Spleen (tissue), 11 donors: ENCODE results near the gene RBPMS2. TPM values are rescaled to one million over a fixed set of nuclear protein-coding genes. Genes with fewer than 3 reads are reported as not detected.

Experiments
- DNase-seq: peaks from one replicate; pipeline ENCODE4 v3.0.0-alpha.2; 2020
- H3K27ac ChIP-seq, 8 donors: fragments of 200-600 bp; sonication (generic) in 7 of 8; 1 replicate in 4 of 8; 2 replicates in 4 of 8; pipeline versions ENCODE4 v1.5.0 to v1.8.0; 2016 to 2021; ENCODE audit warnings: inconsistent platforms in 4 of 8, mild to moderate bottlenecking in 4 of 8, moderate library complexity in 1 of 8
- H3K27me3 ChIP-seq, 7 donors: fragments of 200-600 bp; sonication (generic) in 6 of 7; replicated peaks in 1 of 7; 1 replicate in 4 of 7; 2 replicates in 3 of 7; pipeline versions ENCODE4 v1.5.0 to v1.8.0; 2016 to 2021; ENCODE audit warnings: inconsistent platforms in 3 of 7, mild to moderate bottlenecking in 1 of 7
- H3K36me3 ChIP-seq, 6 donors: fragments of 200-600 bp; sonication (generic) in 5 of 6; 1 replicate in 4 of 6; 2 replicates in 2 of 6; pipeline versions ENCODE4 v1.5.0 to v1.8.0; 2016 to 2021; ENCODE audit warnings: inconsistent platforms in 2 of 6
- H3K4me1 ChIP-seq, 6 donors: fragments of 200-600 bp; sonication (generic) in 5 of 6; 1 replicate in 3 of 6; 2 replicates in 3 of 6; pipeline versions ENCODE4 v1.5.0 to v1.8.0; 2016 to 2021; ENCODE audit warnings: inconsistent platforms in 3 of 6
- H3K4me3 ChIP-seq, 8 donors: fragments of 200-600 bp; sonication (generic) in 7 of 8; 1 replicate in 4 of 8; 2 replicates in 4 of 8; pipeline versions ENCODE4 v1.5.0 to v1.8.0; 2016 to 2021; ENCODE audit warnings: inconsistent platforms in 4 of 8, mild to moderate bottlenecking in 4 of 8, moderate library complexity in 2 of 8
- H3K9me3 ChIP-seq, 8 donors: fragments of 200-600 bp; sonication (generic) in 7 of 8; 1 replicate in 4 of 8; 2 replicates in 4 of 8; pipeline versions ENCODE4 v1.5.0 to v1.8.0; 2016 to 2021; ENCODE audit warnings: inconsistent platforms in 4 of 8
- POLR2A ChIP-seq, 3 donors: fragments of 450-650 bp; IDR thresholded peaks; one replicate each; pipeline ENCODE4 v1.5.1; 2017; ENCODE audit warnings: antibody characterized with exemption in 3 of 3, mild to moderate bottlenecking in 1 of 3
- POLR2AphosphoS5 ChIP-seq, 3 donors: sonication (generic); formaldehyde crosslinking; IDR thresholded peaks; one replicate each; pipeline ENCODE4 v1.5.1; 2017; ENCODE audit warnings: antibody characterized with exemption in 3 of 3
- WGBS, 5 donors: extraction: QIAGEN DNeasy Blood & Tissue Kit in 3 of 5; methylation state at CpG; one replicate each; pipeline versions ENCODE4 v1.1.5 to v1.1.7; 2013 to 2018; 5-methylcytosine and 5-hydroxymethylcytosine counted together
- intact Hi-C: fragments of 100-400 bp; cut with DNase I; formaldehyde crosslinking; loops from one replicate; pipeline ENCODE4 v1.15.0; 2023; ENCODE audit warnings: low total_unique reads
- polyA plus RNA-seq, 3 donors: library from polyadenylated mRNA; stranded (reverse); fragments of 200-250 nt; gene quantifications; one replicate each; pipeline ENCODE4 v1.2.1, GENCODE V29; 2013
- total RNA-seq, 7 donors: library from RNA; depleted of rRNA in 3 of 7; stranded (reverse); fragments of >200 nt in 3 of 7; fragmentation: NEBNext Ultra II Directional in 4 of 7; extraction: Animal tissue kit (Norgen Biotek cat#: 25700) in 4 of 7; gene quantifications; one replicate each; pipeline versions ENCODE4 v1.1.0 to v1.2.1, GENCODE V29; 2016 to 2021
- TF ChIP-seq, protein P1 (sequence below), 11 experiments: fragments of 200-600 bp in 7 of 11; fragments of 450-650 bp in 4 of 11; sonication (generic) in 4 of 11; IDR thresholded peaks in 8 of 11; conservative IDR thresholded peaks in 3 of 11; 1 replicate in 7 of 11; 2 replicates in 4 of 11; pipeline versions ENCODE4 v1.4.0 to v1.8.0; 2016 to 2021; ENCODE audit warnings: antibody characterized with exemption in 11 of 11, inconsistent platforms in 4 of 11, mild to moderate bottlenecking in 1 of 11
- donor health status: healthy with polysubstance abuse.
- donor health status: DM: no; HTN: no; CAD: no; lungs with moderate emphysema.
- donor health status: DM: no; HTN: no; CAD: no.
- donor health status: Bipolar disorder and iron deficiency.
- donor health status: healthy.
- donor health status: DM: no; HTN: no; CAD: no.
- donor health status: DM: yes; HTN: yes; CAD: no.

The RBPMS2 gene
- total and polyA plus RNA-seq, 10 donors = 1.0 to 6.0 (median 2.7) TPM

DNA sequence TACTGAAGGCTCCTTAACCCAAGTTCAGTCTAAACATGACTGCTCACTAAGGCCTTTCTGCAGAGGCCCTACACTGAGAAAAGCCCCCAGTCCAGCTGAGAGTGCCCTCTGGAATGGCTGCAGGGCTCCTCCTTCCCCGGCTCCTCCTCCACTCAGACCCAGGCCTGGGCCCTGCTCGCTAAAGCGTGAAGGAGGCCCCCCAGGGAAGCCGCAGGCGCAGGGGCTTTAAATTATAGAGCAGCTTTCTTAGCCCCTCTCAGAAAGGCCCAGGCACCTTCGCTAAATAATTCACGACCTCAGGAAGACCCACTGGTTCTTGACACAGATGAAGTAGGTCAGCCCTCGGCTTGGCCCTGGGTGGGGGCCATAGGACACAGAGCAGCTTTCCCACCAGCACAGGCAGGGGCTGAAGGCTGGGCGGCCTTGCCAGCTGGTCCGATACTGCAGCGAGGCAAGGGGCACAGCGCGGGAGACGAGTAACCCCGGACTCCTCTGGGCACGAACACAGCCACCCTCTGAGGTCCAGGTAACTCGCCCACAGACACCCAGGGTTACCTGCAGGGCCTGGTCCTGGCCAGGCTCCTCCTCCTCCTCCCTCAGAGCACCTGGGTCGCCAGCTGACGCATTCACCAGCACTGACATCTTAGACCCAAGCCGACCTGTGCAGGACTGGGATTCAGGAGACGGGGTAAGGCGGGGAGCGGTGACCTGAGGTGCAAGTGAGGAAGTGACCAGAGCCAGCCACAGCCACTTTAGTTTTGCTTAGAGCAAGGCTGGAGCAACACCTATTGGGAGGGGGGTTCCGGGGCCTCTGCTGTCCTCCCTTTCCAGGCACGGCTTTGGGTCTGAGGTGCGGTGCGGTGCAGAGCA, 36.9 kb downstream of the RBPMS2 start:
- TF ChIP-seq POLR2AphosphoS5 (IDR thresholded peaks at IDR 0.05) (no peak), POLR2A (IDR thresholded peaks at IDR 0.05) (no peak)
- TF ChIP-seq, protein P1, sequence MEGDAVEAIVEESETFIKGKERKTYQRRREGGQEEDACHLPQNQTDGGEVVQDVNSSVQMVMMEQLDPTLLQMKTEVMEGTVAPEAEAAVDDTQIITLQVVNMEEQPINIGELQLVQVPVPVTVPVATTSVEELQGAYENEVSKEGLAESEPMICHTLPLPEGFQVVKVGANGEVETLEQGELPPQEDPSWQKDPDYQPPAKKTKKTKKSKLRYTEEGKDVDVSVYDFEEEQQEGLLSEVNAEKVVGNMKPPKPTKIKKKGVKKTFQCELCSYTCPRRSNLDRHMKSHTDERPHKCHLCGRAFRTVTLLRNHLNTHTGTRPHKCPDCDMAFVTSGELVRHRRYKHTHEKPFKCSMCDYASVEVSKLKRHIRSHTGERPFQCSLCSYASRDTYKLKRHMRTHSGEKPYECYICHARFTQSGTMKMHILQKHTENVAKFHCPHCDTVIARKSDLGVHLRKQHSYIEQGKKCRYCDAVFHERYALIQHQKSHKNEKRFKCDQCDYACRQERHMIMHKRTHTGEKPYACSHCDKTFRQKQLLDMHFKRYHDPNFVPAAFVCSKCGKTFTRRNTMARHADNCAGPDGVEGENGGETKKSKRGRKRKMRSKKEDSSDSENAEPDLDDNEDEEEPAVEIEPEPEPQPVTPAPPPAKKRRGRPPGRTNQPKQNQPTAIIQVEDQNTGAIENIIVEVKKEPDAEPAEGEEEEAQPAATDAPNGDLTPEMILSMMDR (IDR thresholded peaks at IDR 0.05 in 8 of 11, conservative IDR thresholded peaks at IDR 0.05 in 3 of 11) = no peak
- no peaks in the 10 kb centered on the region for H3K27me3 ChIP-seq
- H3K36me3 ChIP-seq = no peaks in the 10 kb centered on the region
- H3K9me3 ChIP-seq = no peaks in the 10 kb centered on the region
- intact Hi-C loops = loop anchor here (10.0 kb wide), 1 partner anchor 166 kb away; no protein-coding TSS in a partner anchor
- WGBS, 5 donors = 91 to 95% (median 93%) methylated on average over 23 to 27 of the region's 27 CpGs
- DNase-seq = no peak
- H3K4me3 ChIP-seq = no peak overlapping the region
- peaks cover 0 to 10% (median 3%) of the 10 kb centered on the region in 6 donors for H3K4me1 ChIP-seq
- no peak overlapping the region for H3K27ac ChIP-seq

DNA sequence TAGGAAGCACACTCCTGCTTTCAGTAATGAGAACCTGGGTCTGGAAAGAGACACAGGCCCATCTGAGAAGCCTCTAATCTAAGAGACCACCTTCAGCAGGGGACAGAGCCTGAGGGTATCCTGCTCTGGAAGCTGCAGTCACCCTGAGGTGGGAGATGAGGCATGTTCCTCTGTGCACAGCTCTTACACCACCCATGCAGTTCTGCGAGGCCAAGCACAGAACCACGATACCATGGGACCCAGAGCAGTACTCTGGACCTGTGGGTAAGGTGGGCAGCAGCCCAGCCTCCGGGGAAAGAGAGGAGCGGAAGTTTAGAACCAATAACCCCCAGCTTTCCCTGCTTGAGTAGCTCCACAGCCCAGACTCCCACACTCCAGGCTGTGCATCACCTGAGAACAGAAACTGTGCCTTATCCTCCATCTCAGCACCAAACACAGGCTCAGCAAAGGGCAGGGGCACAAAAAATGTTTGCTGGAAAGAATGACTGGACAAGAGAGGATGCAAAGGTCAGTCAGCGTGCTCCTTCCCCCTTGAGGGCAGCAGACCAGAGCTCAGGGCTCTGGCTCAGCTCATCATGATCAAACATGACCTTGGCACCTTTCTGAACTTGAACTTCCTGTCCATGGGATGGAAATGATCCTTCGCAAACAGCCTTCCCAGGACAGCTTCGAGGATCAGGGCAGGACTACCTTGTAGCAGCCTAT, 43.1 kb downstream of the RBPMS2 start:
- TF ChIP-seq, protein P1 (IDR thresholded peaks at IDR 0.05 in 8 of 11, conservative IDR thresholded peaks at IDR 0.05 in 3 of 11) = no peak
- TF ChIP-seq POLR2AphosphoS5 (IDR thresholded peaks at IDR 0.05) (no peak), POLR2A (IDR thresholded peaks at IDR 0.05) (no peak)
- no peak for DNase-seq
- H3K9me3 ChIP-seq = no peaks in the 10 kb centered on the region
- H3K36me3 ChIP-seq = no peaks in the 10 kb centered on the region
- H3K4me1 ChIP-seq = peaks cover 0 to 27% (median 13%) of the 10 kb centered on the region in 6 donors
- H3K27me3 ChIP-seq = peaks cover 0 to 7% (median 0%) of the 10 kb centered on the region in 7 donors
- intact Hi-C loops = loop anchor here (2.0 to 10.0 kb wide), 2 partner anchors 76 to 172 kb away; no protein-coding TSS in a partner anchor
- no peak overlapping the region for H3K4me3 ChIP-seq
- WGBS, 5 donors = 71 to 83% (median 81%) methylated on average over 7 of the region's 7 CpGs
- H3K27ac ChIP-seq = no peak overlapping the region

DNA sequence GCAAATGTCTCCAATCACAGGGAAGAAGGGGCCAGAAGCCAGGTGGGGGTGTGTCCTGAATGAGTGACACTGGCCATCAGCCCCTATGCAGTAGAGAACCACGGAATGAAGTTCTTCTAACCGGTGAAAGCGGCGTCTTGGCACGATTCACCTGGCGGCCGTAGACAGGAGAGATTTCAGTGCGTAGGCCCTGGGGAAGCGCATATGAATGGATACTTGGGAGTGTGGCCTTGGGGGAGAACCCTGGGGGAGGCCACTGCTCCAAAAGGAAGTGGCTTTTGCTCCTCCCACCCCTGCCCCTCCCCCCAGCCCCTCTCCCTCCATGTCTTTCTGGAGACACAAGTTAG, 43.6 kb downstream of the RBPMS2 start:
- Histone ChIP-seq H3K27me3 (peaks cover 0 to 7% (median 0%) of the 10 kb centered on the region in 7 donors), H3K4me1 (peaks cover 0 to 27% (median 13%) of the 10 kb centered on the region in 6 donors), H3K36me3 (no peaks in the 10 kb centered on the region), H3K9me3 (no peaks in the 10 kb centered on the region), H3K27ac (no peak overlapping the region), H3K4me3 (no peak overlapping the region)
- TF ChIP-seq, protein P1 (IDR thresholded peaks at IDR 0.05 in 8 of 11, conservative IDR thresholded peaks at IDR 0.05 in 3 of 11) = no peak
- TF ChIP-seq POLR2AphosphoS5 (IDR thresholded peaks at IDR 0.05) (no peak), POLR2A (IDR thresholded peaks at IDR 0.05) (no peak)
- intact Hi-C loops = loop anchor here (2.0 to 10.0 kb wide), 2 partner anchors 77 to 173 kb away; no protein-coding TSS in a partner anchor
- WGBS, 5 donors = 56 to 79% (median 58%) methylated on average over 8 to 9 of the region's 9 CpGs
- no peak for DNase-seq
